Glutamatergic neuron (in vitro differentiated cells): Measurements from ENCODE around the gene TMEM14A. TPM values are rescaled to one million over a fixed set of nuclear protein-coding genes. Genes with fewer than 3 reads are reported as not detected.
"Not testable (repeated sequence)": the region's sequence is repeated elsewhere in the genome, so short reads cannot be mapped to it uniquely, and the experiment has no call there.

Source experiments
- DNase-seq: peaks from one replicate; pipeline ENCODE4 v3.0.0; 2022
- H3K27ac Mint-ChIP-seq: one replicate; pipeline ENCODE4 v1.8.0; 2020; ENCODE audit warnings: mild to moderate bottlenecking, mixed read lengths, inconsistent platforms; ENCODE audit not compliant: unreplicated experiment
- H3K27me3 Mint-ChIP-seq: one replicate; pipeline ENCODE4 v1.8.0; 2020; ENCODE audit warnings: mild to moderate bottlenecking, moderate library complexity, mixed read lengths, inconsistent platforms; ENCODE audit not compliant: unreplicated experiment
- H3K36me3 Mint-ChIP-seq: one replicate; pipeline ENCODE4 v1.8.0; 2020; ENCODE audit warnings: mild to moderate bottlenecking, mixed read lengths, inconsistent platforms; ENCODE audit not compliant: unreplicated experiment
- H3K4me1 Mint-ChIP-seq: one replicate; pipeline ENCODE4 v1.8.0; 2020; ENCODE audit warnings: mild to moderate bottlenecking, low read depth, mixed read lengths, inconsistent platforms; ENCODE audit not compliant: unreplicated experiment
- H3K4me3 Mint-ChIP-seq: one replicate; pipeline ENCODE4 v1.8.0; 2020; ENCODE audit warnings: mild to moderate bottlenecking, mixed read lengths, inconsistent platforms; ENCODE audit not compliant: unreplicated experiment
- H3K9me3 Mint-ChIP-seq: one replicate; pipeline ENCODE4 v1.8.0; 2020; ENCODE audit warnings: mild to moderate bottlenecking, moderate library complexity, mixed read lengths, inconsistent platforms; ENCODE audit not compliant: unreplicated experiment
- CTCF ChIP-seq: fragments of 200-600 bp; sonication (generic); IDR thresholded peaks from one replicate; pipeline ENCODE4 v1.5.0; 2021; ENCODE audit not compliant: partially characterized antibody, unreplicated experiment
- total RNA-seq: library from RNA; stranded (reverse); fragmentation: NEBNext Ultra II Directional; extraction: Animal tissue kit (Norgen Biotek cat#: 25700); gene quantifications from one replicate; pipeline ENCODE4 v1.2.1, GENCODE V29; 2021; ENCODE audit not compliant: unreplicated experiment

The TMEM14A gene
- total RNA-seq, 1 donor from 2014 or later, result 26.3 TPM

- Mint-ChIP-seq H3K27ac (no peak overlapping the region), H3K4me1 (no peaks in the 10 kb centered on the region), H3K36me3 (no peaks in the 10 kb centered on the region), H3K9me3 (no peaks in the 10 kb centered on the region), H3K4me3 (no peak overlapping the region), H3K27me3 (no peaks in the 10 kb centered on the region)
- DNase-seq, result no peak
- no peak for TF ChIP-seq CTCF
Observed at GRCh38 chr6:52696418-52696817, 25.5 kb downstream of the TMEM14A start.

GRCh38 chr6:52697903-52698302 lies 27.0 kb downstream of the TMEM14A start:
- H3K9me3 Mint-ChIP-seq, result no peaks in the 10 kb centered on the region
- no peak for TF ChIP-seq CTCF
- DNase-seq, result no peak
- no peaks in the 10 kb centered on the region for H3K27me3 Mint-ChIP-seq
- H3K4me1 Mint-ChIP-seq, result no peaks in the 10 kb centered on the region
- H3K27ac Mint-ChIP-seq, result no peak overlapping the region
- H3K36me3 Mint-ChIP-seq, result no peaks in the 10 kb centered on the region
- H3K4me3 Mint-ChIP-seq, result no peak overlapping the region

- Mint-ChIP-seq H3K9me3 (peaks cover 1% of the 10 kb centered on the region), H3K27me3 (no peaks in the 10 kb centered on the region), H3K4me3 (no peak overlapping the region), H3K36me3 (no peaks in the 10 kb centered on the region), H3K27ac (no peak overlapping the region), H3K4me1 (no peaks in the 10 kb centered on the region)
- DNase-seq, result no peak
- no peak for TF ChIP-seq CTCF
Observed at GRCh38 chr6:52704060-52704459, 33.1 kb downstream of the TMEM14A start.

GRCh38 chr6:52704781-52705502 lies 34.0 kb downstream of the TMEM14A start:
- not testable (repeated sequence) for DNase-seq, H3K9me3 Mint-ChIP-seq, H3K36me3 Mint-ChIP-seq, H3K27me3 Mint-ChIP-seq, H3K27ac Mint-ChIP-seq, H3K4me1 Mint-ChIP-seq, H3K4me3 Mint-ChIP-seq

GRCh38 chr6:52706001-52706400 lies 35.1 kb downstream of the TMEM14A start:
- H3K27ac Mint-ChIP-seq, result no peak overlapping the region
- peaks cover 1% of the 10 kb centered on the region for H3K9me3 Mint-ChIP-seq
- no peak for DNase-seq
- no peaks in the 10 kb centered on the region for H3K4me1 Mint-ChIP-seq
- no peaks in the 10 kb centered on the region for H3K27me3 Mint-ChIP-seq
- H3K36me3 Mint-ChIP-seq, result no peaks in the 10 kb centered on the region
- no peak overlapping the region for H3K4me3 Mint-ChIP-seq
- no peak for TF ChIP-seq CTCF
